H1 (cell line): ENCODE results near the gene GALR2. TPM values are rescaled to one million over a fixed set of nuclear protein-coding genes. Genes with fewer than 3 reads are reported as not detected.
A peak's percentile ranks its signal among the peaks of the same experiment; 100 is the strongest.

ENCODE experiments used
- CTCF ChIA-PET: fragments of 300-600 bp; sonication (Branson Sonifier 250); formaldehyde crosslinking; loops from one replicate; lab custom pipeline; 2021; ENCODE audit not compliant: partially characterized antibody; lab: Charles Lee
- POLR2A ChIA-PET: fragments of 300-600 bp; sonication (Branson Sonifier 250); formaldehyde crosslinking; loops from one replicate; lab custom pipeline; 2021; ENCODE audit warnings: inconsistent platforms; ENCODE audit not compliant: partially characterized antibody; lab: Charles Lee
- DNase-seq, 2 experiments: peaks; one replicate each; pipeline versions ENCODE4 v3.0.0 to v3.0.0-alpha.2; 2010 to 2022; ENCODE audit warnings: low spot score in 2 of 2, low read depth in 1 of 2, mixed read lengths in 1 of 2
- FAIRE-seq: peaks from 2 replicates; lab custom pipeline; 2011; peaks lifted over from hg19 to GRCh38; lab: Jason Lieb, UNC
- H2AFZ ChIP-seq: 2 replicates; pipeline ENCODE4 v1.8.1; 2012; ENCODE audit warnings: low read length, inconsistent platforms
- H2AK5ac ChIP-seq: 2 replicates; pipeline ENCODE4 v1.6.1; 2013; ENCODE audit warnings: low read depth, low read length
- H2BK120ac ChIP-seq: replicated peaks from 2 replicates; pipeline ENCODE3; 2013; ENCODE audit warnings: low read depth, low read length, inconsistent platforms
- H2BK12ac ChIP-seq: 2 replicates; pipeline ENCODE4 v1.6.1; 2013; ENCODE audit warnings: low read depth, low read length
- H2BK15ac ChIP-seq: 2 replicates; pipeline ENCODE4 v1.6.1; 2013; ENCODE audit warnings: low read length
- H2BK20ac ChIP-seq: 2 replicates; pipeline ENCODE4 v1.6.1; 2013; ENCODE audit warnings: low read length
- H2BK5ac ChIP-seq: 2 replicates; pipeline ENCODE4 v1.6.1; 2013; ENCODE audit warnings: low read depth, low read length
- H3K14ac ChIP-seq: 2 replicates; pipeline ENCODE4 v1.6.1; 2013; ENCODE audit warnings: inconsistent platforms; ENCODE audit not compliant: insufficient read length
- H3K18ac ChIP-seq: 2 replicates; pipeline ENCODE4 v1.6.1; 2013; ENCODE audit warnings: low read length; ENCODE audit errors: extremely low read depth
- H3K23ac ChIP-seq: 2 replicates; pipeline ENCODE4 v1.6.1; 2013; ENCODE audit warnings: inconsistent platforms; ENCODE audit not compliant: insufficient read length
- H3K23me2 ChIP-seq: 2 replicates; pipeline ENCODE4 v1.6.1; 2013; ENCODE audit warnings: low read depth, low read length
- H3K27ac ChIP-seq: 2 replicates; pipeline ENCODE4 v1.6.1; 2011; ENCODE audit warnings: low read depth, low read length, inconsistent platforms
- H3K27me3 ChIP-seq, 4 experiments: replicated peaks in 1 of 4; 1 replicate in 1 of 4; 2 replicates in 3 of 4; pipeline versions ENCODE4 v1.6.1 to v1.8.1; 2011 to 2013; ENCODE audit warnings: low read length in 3 of 4, mild to moderate bottlenecking in 3 of 4, inconsistent platforms in 2 of 4, mixed read lengths in 2 of 4, moderate library complexity in 1 of 4; ENCODE audit not compliant: control insufficient read depth in 3 of 4, insufficient read depth in 3 of 4; ENCODE audit errors: extremely low read depth in 1 of 4
- H3K36me3 ChIP-seq, 4 experiments: 2 replicates each; pipeline versions ENCODE4 v1.6.1 to v1.8.1; 2011 to 2013; ENCODE audit warnings: mild to moderate bottlenecking in 4 of 4, low read length in 3 of 4, moderate library complexity in 2 of 4, control low read depth in 1 of 4, inconsistent platforms in 1 of 4; ENCODE audit not compliant: insufficient read depth in 4 of 4, control insufficient read depth in 2 of 4
- H3K4ac ChIP-seq: replicated peaks from 2 replicates; pipeline ENCODE3; 2013; ENCODE audit warnings: low read length, low read depth, mixed read lengths, inconsistent platforms; ENCODE audit not compliant: insufficient read length
- H3K4me1 ChIP-seq, 4 experiments: replicated peaks in 1 of 4; 1 replicate in 1 of 4; 2 replicates in 3 of 4; pipeline versions ENCODE4 v1.6.1 to v1.8.1; 2011 to 2013; ENCODE audit warnings: low read length in 3 of 4, inconsistent platforms in 2 of 4, mixed read lengths in 1 of 4; ENCODE audit not compliant: insufficient read depth in 4 of 4, control insufficient read depth in 3 of 4
- H3K4me2 ChIP-seq, 2 experiments: 2 replicates each; pipeline versions ENCODE4 v1.6.1 to v1.8.1; 2011 to 2013; ENCODE audit warnings: low read depth in 2 of 2, low read length in 2 of 2, control low read depth in 1 of 2, inconsistent platforms in 1 of 2, mild to moderate bottlenecking in 1 of 2; ENCODE audit not compliant: insufficient read depth in 1 of 2
- H3K4me3 ChIP-seq, 4 experiments: fragments of 200-600, 300-600 bp in 1 of 4; sonication (generic), shearing (Covaris generic), sonication (Bioruptor Twin) in 1 of 4; 2 replicates each; pipeline versions ENCODE4 v1.5.1 to v1.8.1; 2011 to 2016; ENCODE audit warnings: low read length in 4 of 4, low read depth in 3 of 4, control low read depth in 2 of 4, inconsistent platforms in 2 of 4, mild to moderate bottlenecking in 2 of 4, mixed read lengths in 1 of 4, moderate library complexity in 1 of 4; ENCODE audit not compliant: insufficient read depth in 2 of 4; ENCODE audit errors: extremely low read depth in 1 of 4
- H3K56ac ChIP-seq: replicated peaks from 2 replicates; pipeline ENCODE3; 2013; ENCODE audit warnings: low read depth, mild to moderate bottlenecking, mixed read lengths, low read length, inconsistent platforms; ENCODE audit not compliant: insufficient read length
- H3K79me1 ChIP-seq: 2 replicates; pipeline ENCODE4 v1.6.1; 2013; ENCODE audit warnings: low read depth, low read length, control low read depth
- H3K79me2 ChIP-seq, 2 experiments: 2 replicates each; pipeline versions ENCODE4 v1.6.1 to v1.8.1; 2012 to 2013; ENCODE audit warnings: low read length in 2 of 2, mild to moderate bottlenecking in 2 of 2, inconsistent platforms in 1 of 2; ENCODE audit not compliant: insufficient read depth in 2 of 2, control insufficient read depth in 1 of 2
- H3K9ac ChIP-seq, 4 experiments: replicated peaks in 1 of 4; 1 replicate in 1 of 4; 2 replicates in 3 of 4; pipeline versions ENCODE4 v1.6.1 to v1.8.1; 2011 to 2013; ENCODE audit warnings: low read depth in 3 of 4, low read length in 3 of 4, control low read depth in 2 of 4, mild to moderate bottlenecking in 2 of 4, moderate library complexity in 2 of 4, inconsistent platforms in 1 of 4; ENCODE audit errors: extremely low read depth in 1 of 4
- H3K9me3 ChIP-seq, 2 experiments: 2 replicates each; pipeline versions ENCODE4 v1.6.1 to v1.8.1; 2012 to 2013; ENCODE audit warnings: mild to moderate bottlenecking in 2 of 2, moderate library complexity in 2 of 2, control low read depth in 1 of 2, inconsistent platforms in 1 of 2, low read depth in 1 of 2, low read length in 1 of 2, mixed read lengths in 1 of 2; ENCODE audit not compliant: insufficient read depth in 2 of 2
- H4K20me1 ChIP-seq, 2 experiments: replicated peaks in 1 of 2; 2 replicates each; pipeline versions ENCODE3 to v1.8.1; 2011 to 2013; ENCODE audit warnings: inconsistent platforms in 2 of 2, low read length in 2 of 2, mild to moderate bottlenecking in 1 of 2; ENCODE audit not compliant: insufficient read depth in 2 of 2, control insufficient read depth in 1 of 2
- H4K5ac ChIP-seq: 2 replicates; pipeline ENCODE4 v1.6.1; 2013; ENCODE audit warnings: low read length, low read depth, mixed read lengths, inconsistent platforms; ENCODE audit not compliant: insufficient read length
- H4K8ac ChIP-seq: 2 replicates; pipeline ENCODE4 v1.8.0; 2013; ENCODE audit warnings: mild to moderate bottlenecking, moderate library complexity, low read length, inconsistent platforms; ENCODE audit not compliant: insufficient read depth; ENCODE audit errors: extremely low read depth
- H4K91ac ChIP-seq: replicated peaks from 2 replicates; pipeline ENCODE3; 2013; ENCODE audit warnings: low read length, mixed read lengths, inconsistent platforms; ENCODE audit not compliant: insufficient read length
- CHD1 ChIP-seq: IDR thresholded peaks from 2 replicates; pipeline ENCODE4 v1.6.1; 2012; ENCODE audit warnings: low read depth, low read length, improper control_type of control experiment
- JUND ChIP-seq: IDR thresholded peaks from 2 replicates; pipeline ENCODE4 v1.6.1; 2011; ENCODE audit warnings: mild to moderate bottlenecking, improper control_type of control experiment, low read length
- POLR2A ChIP-seq, 2 experiments: IDR thresholded peaks; 1 replicate in 1 of 2; 2 replicates in 1 of 2; pipeline ENCODE4 v1.6.1; 2011; ENCODE audit warnings: low read depth in 2 of 2, low read length in 2 of 2, mild to moderate bottlenecking in 2 of 2; ENCODE audit errors: control extremely low read depth in 1 of 2
- WGBS, 2 experiments: shearing (Covaris generic) in 1 of 2; methylation state at CpG; one replicate each; pipeline versions ENCODE4 v1.1.6 to v1.1.7; 2013 to 2015; ENCODE audit warnings: low lambda C conversion rate in 2 of 2, mixed read lengths in 2 of 2, inconsistent platforms in 1 of 2, low coverage in 1 of 2, missing lambda C conversion rate in 1 of 2; ENCODE audit not compliant: insufficient replicate concordance in 2 of 2, insufficient coverage in 1 of 2, insufficient read length in 1 of 2; ENCODE audit errors: extremely low coverage in 1 of 2, missing lambda C conversion rate in 1 of 2; 5-methylcytosine and 5-hydroxymethylcytosine counted together
- polyA plus RNA-seq, 7 experiments: library from polyadenylated mRNA; depleted of rRNA in 3 of 7; stranded (reverse) in 5 of 7; unstranded in 2 of 7; fragments of >200 nt in 5 of 7; fragments of 200-250 nt in 2 of 7; gene quantifications; 1 replicate in 5 of 7; 2 replicates in 1 of 7; 4 replicates in 1 of 7; pipeline versions ENCODE4 v1.2.1 to v1.2.3, GENCODE V29; 2011 to 2013; ENCODE audit warnings: missing spikeins in 2 of 7, mixed read lengths in 2 of 7
- total RNA-seq: library from RNA; stranded (reverse); fragmentation: NEBNext Ultra II Directional; extraction: Animal tissue kit (Norgen Biotek cat#: 25700); gene quantifications from 2 replicates; pipeline ENCODE4 v1.2.1, GENCODE V29; 2021

Gene GALR2
- total and polyA plus RNA-seq, 2 of the 8 experiments (the other 6 are each of a cell fraction or from before 2014, with no cell fraction given): 0.86 to 2.2 TPM

DNA sequence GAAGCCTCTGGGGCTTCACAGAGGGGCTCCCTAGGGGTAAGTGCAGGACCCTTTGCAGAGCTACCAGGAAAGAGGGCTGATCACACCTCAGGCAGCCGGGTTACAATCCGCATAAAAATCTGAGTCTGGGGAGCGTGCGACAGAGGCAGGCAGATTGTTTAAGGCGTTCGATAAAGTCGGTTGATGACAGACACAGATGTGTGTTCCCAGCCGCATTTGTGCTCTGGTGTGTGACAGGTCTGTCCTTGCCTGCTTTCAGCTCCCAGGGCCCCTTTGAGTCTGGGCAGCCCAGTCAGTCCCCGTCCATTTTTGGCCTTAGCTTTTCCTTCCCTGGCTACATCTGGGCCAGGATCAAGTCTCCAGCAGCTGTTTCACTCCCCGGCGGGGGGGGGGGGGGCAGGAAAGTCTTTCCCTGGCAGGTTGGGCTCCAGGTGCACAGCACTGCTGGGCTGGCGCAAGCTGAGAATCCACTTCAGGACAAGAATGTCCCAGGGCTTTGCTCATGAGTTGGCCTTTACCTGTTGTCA lies 3.1 kb downstream of the GALR2 start:
- H3K23me2 ChIP-seq: peaks cover 23% of the 10 kb centered on the region
- no peak overlapping the region for H2AK5ac ChIP-seq
- no peak overlapping the region for H2BK20ac ChIP-seq
- H3K18ac ChIP-seq: no peak overlapping the region; the same call in 1 of the 2 replicates
- H4K91ac ChIP-seq: no peak overlapping the region
- FAIRE-seq (no peak), DNase-seq (no peak)
- H2BK5ac ChIP-seq: no peak overlapping the region
- no peak overlapping the region for H3K9ac ChIP-seq
- H2BK120ac ChIP-seq: no peak overlapping the region
- H4K8ac ChIP-seq: no peak overlapping the region; the same call in 1 of the 2 replicates
- POLR2A ChIA-PET: interaction anchor here (0.7 to 4.0 kb wide), 9 partner anchors 9 to 163 kb away, joined by 3 to 28 read pairs (median 3); partner anchors contain the start of gene EXOC7
- peaks cover 2 to 15% of the 10 kb centered on the region in 2 experiments for H4K20me1 ChIP-seq
- H3K4ac ChIP-seq: no peak overlapping the region
- CTCF ChIA-PET: interaction anchor here (0.7 to 7.6 kb wide), 6 partner anchors 10 to 364 kb away, joined by 3 to 36 read pairs (median 4); no protein-coding TSS in a partner anchor
- no peak overlapping the region for H2AFZ ChIP-seq
- no peak overlapping the region for H4K5ac ChIP-seq
- H3K4me3 ChIP-seq: no peak overlapping the region; a peak in 1 of 8 replicates
- no peaks in the 10 kb centered on the region; a peak in 2 of 8 replicates for H3K36me3 ChIP-seq
- H3K27me3 ChIP-seq: peaks cover 54 to 72% (median 68%) of the 10 kb centered on the region in 4 experiments
- WGBS, 2 experiments: 67% methylated on average over 10 of the region's 12 CpGs; no CpG with 5 or more reads in 1 of the 2 experiments
- no peaks in the 10 kb centered on the region for H3K79me2 ChIP-seq
- peak overlapping the region; percentile 77 to 79; a peak in 2 of 4 replicates for H3K4me2 ChIP-seq
- no peak for TF ChIP-seq CHD1
- TF ChIP-seq JUND: no peak
- peak in 1 of 2 experiments; percentile 40; a peak in 1 of 3 replicates for TF ChIP-seq POLR2A (IDR thresholded peaks at IDR 0.05; ENCODE audit: control extremely low read depth in 1 of 2, low read depth in 2 of 2, low read length in 2 of 2)
- TF ChIP-seq, all 59 proteins: peak for 1
- no peaks in the 10 kb centered on the region for H3K9me3 ChIP-seq
- H3K23ac ChIP-seq: no peak overlapping the region
- no peak overlapping the region for H2BK12ac ChIP-seq
- no peak overlapping the region for H3K56ac ChIP-seq
- no peak overlapping the region for H2BK15ac ChIP-seq
- H3K14ac ChIP-seq: no peak overlapping the region
- H3K27ac ChIP-seq: no peak overlapping the region
- H3K4me1 ChIP-seq: peaks cover 0 to 48% (median 41%) of the 10 kb centered on the region in 4 experiments; a peak in 6 of 7 replicates
- no peaks in the 10 kb centered on the region for H3K79me1 ChIP-seq
